ENCODE results near the gene PLXND1.
"Not testable (repeated sequence)": the region's sequence is repeated elsewhere in the genome, so short reads cannot be mapped to it uniquely, and the experiment has no call there.

Gene PLXND1

DNA sequence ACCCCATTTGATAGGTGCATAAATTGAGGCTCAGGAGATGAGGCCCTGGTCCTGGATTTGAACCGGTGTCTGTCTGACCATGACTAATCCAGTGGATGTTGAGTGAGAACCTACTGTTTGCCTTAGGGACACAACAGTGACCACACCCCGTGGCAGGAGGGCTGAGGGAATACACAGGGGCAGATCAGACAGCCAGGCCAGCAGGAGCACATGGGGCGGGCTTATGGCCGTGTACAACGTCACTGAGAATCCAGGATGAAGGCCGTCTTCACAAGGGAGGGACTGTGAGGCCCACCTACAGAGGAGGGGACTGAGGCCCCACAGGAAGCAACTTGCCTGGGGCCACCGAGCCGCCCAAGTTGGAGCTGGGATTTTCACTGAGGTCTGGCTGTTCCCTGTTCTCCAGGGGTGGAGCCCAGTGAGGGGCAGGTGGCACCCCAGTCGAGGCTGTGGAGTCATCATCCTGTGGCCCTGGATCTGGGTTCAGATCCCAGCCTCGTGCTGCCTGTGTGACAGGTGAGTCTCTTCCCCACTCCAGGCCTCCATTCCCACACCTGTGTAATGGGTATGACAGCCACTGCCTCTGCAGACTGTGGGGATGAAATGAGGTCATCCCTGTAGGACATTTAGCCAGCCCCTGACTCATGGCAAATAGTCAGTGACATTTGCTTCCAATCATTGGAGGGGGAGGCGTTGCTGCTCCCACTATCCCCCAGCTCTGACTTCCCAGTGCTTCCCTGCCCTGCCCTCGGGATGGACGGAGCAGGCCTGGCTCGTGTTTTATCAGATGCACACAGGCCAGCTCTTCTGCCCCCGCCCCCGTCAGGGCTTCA lies 6.3 kb upstream of the PLXND1 start:
- no peak for DNase-seq

DNA sequence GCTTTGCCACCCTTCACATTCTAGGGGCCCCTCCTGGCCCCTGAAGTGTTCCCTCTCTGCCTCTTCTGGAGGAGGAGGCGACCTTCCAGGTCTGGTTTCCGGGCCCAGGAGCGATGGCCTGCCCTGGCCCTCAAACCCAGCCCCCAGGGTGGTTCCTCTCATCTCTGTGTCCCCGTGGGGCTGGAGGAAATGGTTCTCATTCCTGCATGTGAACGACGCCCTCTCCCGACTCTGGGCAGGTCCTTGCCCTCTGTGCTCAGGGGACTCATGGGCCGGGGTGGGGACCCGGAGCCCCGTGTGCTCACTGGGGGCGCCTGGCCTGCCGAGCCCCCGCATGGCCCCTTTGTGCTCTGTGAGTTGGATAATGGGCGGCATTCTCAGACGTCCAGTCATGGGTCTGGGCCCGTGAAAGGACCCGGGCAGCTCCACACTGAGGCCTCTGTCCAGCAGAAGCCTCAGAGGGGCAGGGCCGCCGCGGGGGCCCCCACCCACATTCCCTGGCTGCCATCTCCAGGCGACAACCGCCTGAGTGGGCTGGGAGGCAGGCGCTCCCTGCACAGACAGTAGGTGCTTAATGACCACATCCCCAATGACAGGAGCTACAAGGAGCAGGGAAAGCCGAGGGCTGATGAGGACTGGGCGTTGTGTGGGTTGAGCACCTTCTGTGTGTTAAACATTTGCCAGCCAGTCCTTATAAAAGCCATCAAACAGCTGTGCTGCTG lies 5.5 kb upstream of the PLXND1 start:
- DNase-seq, result no peak

DNA sequence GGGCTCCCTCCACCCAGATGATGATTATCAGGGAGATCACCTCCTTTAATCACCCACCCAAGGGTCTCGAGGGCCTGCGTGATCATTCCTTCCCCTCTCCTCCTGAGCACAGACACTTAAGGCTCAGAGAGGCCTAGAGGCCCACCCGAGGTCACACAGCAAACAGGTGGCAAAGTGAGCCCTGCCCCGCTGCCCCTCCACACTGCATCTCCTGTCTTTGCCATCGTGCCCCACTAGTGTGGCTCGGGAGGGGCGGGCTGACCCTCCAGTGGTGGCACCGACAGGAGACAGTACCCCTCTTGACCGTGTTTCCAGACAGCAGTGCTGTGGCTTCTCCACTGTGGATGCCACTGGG lies 4.9 kb upstream of the PLXND1 start:
- DNase-seq, result no peak

DNA sequence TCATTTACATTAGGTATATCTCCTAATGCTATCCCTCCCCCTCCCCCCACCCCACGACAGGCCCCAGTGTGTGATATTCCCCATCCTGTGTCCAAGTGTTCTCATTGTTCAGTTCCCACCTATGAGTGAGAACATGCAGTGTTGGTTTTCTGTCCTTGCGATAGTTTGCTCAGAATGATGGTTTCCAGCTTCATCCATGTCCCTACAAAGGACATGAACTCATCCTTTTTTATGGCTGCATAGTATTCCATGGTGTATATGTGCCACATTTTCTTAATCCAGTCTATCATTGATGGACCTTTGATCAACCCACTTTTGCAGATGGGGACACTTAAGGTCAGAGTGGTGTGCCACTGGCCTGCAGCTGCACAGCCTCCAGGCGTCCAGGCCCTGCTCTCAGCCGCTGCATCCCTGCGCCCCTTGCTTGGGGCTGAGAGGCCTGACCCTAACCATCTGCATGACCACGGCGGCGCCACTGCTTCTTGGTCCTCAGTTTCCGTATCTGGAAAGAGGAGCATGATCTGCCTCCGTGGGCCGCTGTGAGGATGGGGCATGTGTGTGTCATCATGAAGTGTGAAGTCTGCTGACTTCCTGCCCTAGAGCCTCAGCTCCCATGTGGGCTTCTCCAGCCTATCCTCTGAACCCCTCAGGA lies 4.4 kb upstream of the PLXND1 start:
- not testable (repeated sequence) for DNase-seq

DNA sequence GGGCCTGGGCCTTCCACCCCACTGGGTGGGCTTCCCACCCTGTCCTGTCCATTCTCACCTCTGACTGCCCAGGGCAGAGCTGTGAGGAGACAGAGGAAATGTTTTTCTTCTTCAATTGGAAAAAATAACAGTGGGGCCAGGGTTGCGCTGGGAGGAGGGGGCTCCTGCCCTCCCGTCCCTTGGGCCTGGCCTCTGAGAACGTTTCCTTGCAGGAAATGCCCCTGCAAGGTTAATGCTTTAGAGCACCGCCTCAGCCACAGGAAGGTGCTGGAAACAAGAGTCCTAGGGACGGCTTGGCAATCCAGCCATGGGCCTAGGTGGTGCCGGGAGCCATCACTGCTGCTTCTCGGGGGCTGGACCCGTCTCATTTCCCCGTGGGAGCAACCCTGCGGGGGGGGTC lies 3.8 kb upstream of the PLXND1 start:
- DNase-seq, result no peak

DNA sequence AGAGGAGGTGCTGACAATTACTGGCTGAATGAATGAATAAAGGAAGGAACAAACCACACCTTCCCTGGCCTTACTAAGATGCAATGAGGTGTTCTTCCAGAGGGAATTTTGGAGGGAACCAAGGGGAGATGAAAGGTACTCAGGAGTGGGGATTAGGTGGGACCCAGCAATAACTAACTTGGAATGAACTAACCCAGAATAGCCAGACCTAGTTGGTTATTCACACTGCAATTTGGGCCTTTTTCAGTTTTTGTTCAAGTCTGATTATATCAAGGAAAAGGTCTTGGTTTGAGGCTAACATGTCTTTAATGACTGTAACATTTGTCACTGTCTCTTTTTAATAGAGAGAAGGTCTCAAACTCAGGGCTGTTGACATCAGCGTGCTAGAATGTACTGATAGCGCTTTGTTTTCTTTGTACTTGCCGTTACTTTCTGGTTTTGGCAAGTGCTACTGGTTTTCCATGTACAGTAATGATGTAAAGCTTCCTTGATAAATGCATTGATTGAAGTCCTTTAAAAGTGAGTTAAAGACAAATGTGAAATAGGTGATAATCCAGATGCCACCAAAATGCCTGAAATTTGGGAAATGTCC lies 3.2 kb upstream of the PLXND1 start:
- no peak for DNase-seq

DNA sequence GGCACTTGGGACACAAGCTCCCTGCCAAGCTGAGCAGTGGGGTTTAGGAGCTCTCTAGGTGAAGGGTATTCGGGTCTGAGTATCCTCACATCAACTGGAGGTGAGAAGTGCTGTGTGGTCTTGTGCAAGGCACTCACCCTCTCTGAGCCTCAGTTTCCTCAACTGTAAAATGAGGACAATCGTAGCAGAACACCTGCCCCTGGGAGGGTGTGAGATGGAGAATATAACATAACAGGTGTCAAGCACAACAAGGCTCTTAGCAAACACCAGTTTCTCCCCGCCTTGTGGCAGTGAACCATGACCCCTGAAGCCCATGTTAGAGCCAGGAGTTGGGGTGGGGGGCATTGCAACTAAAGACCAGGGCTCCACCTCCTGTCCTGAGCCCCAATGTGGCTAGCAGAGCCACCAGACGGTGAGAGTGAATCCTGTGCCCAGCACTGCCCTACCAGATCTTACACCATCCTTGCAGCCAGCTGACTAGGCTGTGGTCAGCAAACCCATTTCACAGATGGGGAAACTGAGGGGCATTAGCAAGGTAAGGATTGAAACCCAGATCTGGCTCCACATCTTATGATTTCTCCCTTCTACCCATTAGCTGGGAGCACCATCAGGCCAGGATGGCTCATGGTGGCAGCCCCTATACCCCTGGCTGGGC lies 2.6 kb upstream of the PLXND1 start:
- DNase-seq, result no peak

DNA sequence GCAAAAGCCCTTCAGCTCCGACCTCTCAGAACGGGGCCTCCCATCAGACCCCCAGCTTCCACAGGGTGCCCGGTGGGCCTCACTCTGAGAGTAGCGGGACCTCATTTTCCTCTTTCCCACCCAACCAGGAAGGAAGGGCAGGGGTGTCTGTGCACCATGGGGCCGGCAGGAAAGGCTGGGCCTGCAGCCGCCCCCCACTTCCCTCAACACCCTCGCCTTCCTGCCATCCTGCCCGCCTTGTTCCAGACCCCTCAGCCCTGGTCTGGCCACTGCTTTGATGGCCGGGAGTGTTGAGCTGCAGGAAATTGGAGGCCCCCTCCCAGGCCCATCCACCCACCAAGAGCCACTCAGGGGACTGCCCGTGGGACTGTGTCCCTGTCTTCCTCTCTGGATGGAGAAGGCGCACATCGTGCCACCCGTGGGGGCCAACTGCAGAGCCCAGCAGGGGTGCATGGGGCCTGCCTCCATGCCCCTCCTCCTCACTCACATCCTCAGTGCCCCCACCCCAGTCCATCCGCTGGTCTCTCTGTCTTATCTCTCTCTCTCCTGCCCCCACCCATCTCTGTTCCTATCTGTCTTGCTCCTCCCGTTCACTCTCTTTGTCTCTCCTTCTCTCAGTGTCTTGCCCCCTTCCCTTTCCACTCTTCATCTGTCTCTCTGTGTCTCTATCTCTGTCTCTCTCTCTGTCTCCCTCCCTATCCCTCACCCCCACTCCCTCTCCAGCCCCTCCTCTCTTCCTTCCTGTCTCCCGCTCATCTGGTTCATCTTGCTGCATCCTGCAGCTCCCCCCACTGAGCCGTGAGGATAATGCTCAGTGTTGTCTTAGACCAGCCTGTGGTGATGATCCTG lies 1.8 kb upstream of the PLXND1 start:
- DNase-seq, result no peak

DNA sequence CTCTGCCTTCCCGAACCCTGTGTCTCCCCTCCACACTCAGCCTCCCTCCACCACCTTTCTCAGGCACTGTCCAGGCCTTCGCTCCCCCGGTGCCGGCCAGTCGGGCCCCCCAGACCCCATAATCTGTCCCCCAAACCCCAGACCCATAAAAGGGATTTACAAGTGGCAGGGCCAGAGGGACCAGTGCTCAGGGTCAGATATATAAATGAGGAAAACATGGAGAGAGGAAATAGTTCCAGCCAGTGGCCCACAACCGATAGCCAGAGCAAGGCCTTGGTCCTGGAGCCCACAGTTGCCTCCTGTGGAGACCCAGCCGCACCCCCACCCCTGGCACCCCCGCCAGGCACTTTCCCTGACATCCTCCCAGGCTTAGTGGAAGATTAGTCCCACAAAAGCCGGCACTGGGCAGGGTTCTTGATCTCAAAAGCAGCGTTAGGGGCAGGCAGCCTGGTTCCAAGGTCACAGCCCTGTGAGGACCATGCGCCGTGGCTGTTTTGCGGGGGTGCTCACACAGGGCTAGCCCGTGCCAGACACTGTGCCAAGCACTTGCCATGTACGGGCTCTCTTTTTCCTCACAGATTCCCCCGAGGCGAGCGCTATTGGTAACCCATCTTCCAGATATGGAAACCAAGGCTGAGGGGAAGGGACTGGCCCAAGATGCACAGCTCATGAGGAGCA lies 1.1 kb upstream of the PLXND1 start:
- DNase-seq, result no peak

DNA sequence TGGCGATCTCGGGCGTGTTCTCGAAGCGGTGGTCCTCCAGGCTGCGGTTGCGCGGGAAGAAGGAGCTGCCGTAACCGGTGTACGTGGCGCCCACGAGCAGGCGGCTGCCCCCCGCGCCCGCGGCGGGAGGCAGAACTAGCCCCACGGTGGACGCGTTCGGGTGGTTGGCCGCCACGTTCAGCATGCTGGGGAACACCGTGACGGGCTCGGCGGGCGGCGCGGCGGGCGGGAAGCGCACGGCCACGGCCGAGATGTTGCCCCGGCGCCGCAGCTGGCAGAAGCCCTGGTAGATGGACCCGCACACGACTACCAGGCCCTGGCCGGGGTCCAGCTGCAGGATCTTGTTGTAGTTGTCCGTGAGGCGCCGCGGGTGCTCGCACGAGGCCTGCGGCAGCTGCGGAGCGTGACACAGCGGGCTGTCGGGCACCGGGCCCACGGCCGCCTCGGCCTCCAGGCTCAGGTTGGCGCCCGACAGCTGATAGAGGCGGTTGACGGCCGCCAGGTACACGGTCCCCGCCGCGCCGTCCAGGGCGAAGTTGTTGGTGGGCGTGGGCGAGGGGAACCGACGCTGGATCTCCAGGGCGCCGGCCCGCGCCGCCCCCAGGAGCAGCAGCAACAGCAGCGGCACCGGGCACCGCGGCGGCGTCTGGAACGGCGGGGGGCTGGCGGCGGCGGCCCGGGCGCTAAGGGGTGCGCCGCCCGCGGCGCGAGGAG lies 397 bp downstream of the PLXND1 start:
- no peak for DNase-seq

DNA sequence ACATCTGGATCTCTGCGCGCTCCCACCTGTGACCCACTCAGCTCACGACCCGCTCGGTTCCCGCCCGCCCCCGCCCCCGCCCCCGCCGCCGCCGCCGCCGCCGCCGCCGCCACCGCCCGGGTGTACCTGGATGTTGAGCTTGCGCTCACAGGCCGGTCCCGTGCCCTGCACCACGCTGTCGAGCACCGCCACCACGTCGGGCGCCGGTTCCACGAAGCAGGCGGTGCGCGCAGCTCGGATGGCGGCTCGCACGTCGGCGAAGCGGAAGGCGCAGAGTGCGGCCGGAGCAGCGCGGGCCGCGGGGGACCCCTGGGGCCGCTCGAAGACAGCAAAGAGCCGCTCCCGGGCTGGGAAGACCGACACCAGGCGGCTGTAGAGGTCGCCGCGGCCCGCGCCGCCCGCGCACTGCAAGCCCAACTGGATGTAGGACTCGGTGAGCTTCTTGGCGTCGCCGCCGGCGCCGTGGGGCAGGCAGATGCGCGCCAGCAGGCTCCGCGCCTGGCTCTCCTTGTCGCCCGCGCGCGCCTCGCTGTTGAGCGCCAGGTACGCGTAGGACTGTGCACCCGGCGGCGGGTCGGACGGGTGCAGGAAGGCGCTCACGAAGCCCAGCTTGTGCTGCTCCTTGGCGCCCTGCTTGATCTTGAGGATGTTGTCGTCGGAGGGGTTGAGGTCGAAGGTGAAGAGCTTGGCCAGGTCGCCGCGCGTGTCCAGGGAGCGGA lies 1.1 kb downstream of the PLXND1 start:
- peak; percentile 65 for DNase-seq

DNA sequence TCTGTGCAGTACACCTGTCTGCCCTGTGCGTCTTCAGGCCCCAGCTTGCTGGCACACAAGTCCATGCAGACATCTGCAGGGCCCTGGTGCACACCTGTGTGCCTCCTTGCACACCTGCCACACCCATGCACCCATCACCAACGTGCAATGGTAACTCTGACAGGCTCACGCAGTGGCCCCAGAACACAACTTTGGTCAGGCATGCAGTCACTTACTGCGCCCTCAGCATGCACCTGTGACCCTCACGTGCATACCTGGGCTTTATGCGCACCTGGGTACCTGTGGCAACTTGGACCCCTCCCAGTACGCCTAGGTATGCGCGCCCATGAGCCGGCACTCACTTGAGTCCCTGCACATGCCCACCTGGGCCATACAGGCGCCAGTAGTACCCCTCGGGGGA lies 1.7 kb downstream of the PLXND1 start:
- no peak for DNase-seq

DNA sequence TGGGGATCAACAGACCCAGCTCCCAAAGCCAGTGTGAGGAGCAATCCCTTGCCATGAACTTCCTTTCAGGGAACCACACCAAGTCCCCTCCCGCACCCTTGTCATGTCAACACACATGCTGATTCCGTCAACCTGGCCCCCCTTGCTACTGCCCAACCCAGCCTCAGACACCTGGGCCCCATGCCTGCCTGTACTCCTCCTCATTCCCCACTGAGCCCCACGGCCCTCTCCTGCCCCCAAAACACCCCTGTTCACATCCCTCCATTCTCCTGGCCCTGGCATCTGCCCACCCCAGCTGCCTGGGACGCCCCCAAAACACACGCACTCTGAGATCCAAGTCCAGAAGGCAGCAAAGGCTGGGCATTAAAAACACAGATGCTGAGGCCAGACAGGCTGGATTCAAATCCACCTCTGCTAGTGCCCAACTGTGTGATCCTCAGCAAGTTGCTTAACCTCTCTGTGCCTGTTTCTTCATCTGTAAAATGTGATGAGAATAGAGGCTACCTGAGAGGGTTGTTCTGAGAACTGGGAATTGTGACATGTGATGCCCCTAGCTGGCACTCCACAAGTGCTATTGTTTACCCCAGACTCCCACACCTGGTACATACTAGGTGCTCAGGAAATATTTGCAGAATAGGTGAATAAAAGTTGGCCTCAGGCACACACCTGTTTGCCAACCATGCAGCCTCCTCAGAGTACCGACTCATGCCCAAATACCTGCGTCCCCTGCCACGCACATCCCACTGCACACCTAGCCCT lies 2.3 kb downstream of the PLXND1 start:
- DNase-seq, result no peak

DNA sequence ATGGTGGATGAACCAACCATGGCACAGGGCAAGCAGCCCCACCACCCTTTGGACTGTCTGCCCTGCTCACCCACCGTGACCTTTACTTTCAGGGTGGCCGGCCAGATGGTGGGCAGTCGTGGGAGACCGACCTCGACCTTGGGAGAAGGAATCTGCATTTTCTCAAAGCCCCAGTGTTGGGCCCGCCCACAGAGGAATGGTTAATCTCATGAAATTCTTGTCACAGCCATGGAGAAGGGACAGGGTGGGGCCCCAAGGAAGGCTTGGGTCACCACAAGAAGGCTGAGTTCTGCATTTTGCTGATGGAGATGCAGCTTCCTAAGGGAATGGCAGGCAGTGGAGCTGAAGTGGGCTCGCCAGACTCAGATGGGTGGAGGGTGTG lies 2.9 kb downstream of the PLXND1 start:
- DNase-seq, result no peak

DNA sequence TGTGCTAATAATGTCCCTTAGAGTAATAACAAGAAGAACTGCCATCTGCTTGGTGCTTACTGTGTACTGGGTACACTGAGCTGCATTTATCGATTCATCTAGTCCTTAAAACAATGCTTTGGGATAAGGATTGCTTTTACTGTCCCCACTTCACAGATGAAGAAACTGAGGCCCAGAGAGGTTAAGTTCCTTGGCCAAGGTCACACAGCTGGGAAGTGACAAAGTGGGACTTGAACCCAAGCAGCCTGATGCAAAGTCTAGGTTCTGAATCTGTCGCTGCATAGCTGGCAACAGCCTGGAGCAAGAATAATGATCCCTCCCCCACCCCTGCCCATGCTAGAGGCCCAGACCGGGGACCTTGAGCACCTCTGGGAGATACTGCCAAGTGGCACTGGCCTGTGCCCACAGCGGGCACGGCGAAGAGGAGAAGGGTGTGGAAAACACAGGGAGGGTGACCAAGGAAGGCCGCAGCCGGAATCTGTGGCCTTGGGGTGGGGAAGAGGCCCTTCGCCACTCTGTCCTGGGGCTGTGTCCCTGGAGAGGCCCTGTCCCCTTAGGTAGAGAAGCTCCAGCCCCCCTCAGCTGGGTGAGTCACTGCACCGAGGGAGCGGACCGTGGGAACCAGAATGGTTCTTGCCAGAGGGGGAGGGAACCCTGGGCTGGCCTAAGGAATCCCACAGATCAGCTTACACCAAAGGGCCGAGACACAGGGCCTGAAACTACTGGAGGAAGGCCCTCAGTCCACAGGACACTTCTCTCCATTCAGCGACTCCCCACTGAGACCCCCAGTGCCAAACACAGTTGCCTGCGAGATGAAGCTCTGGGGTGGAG lies 3.5 kb downstream of the PLXND1 start:
- no peak for DNase-seq

DNA sequence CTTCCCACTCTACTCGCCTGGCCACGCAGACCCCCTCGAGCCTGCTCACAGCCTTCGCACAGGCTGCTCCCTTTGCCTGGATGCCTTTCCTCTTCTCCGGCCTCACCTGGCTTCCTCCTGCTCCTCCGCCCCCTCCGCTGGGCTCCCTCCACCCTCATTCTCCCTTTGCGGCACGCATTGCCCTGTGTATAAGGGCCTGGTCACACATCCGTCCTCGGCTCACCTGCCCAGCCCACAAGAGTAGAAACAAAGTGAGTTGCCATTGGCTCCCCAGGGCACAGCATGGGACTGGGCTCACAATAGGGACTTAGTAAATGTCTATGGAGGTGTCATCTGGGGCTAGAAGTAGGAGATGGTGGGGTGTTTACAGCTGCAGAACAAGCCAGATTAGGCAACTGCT lies 4.2 kb downstream of the PLXND1 start:
- DNase-seq, result no peak

DNA sequence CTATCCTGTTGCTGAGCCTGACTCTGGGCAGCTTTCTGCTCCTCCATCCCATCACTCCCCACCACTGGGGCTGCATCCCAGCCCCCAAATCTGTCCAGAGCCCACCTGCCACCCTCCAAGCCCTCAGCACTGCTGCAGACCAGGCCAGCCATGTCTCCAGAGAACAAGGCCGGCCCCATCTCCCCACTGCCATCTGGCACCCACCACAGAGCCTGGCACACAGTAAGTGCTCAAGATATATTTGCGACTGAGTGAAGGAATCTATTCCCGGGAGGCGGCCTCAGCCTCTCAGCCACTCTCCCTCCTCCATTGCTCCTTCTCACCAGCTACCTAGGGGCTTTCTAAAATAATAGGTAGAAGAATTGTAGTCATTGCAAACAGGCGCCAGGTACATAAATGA lies 4.8 kb downstream of the PLXND1 start:
- DNase-seq, result no peak

DNA sequence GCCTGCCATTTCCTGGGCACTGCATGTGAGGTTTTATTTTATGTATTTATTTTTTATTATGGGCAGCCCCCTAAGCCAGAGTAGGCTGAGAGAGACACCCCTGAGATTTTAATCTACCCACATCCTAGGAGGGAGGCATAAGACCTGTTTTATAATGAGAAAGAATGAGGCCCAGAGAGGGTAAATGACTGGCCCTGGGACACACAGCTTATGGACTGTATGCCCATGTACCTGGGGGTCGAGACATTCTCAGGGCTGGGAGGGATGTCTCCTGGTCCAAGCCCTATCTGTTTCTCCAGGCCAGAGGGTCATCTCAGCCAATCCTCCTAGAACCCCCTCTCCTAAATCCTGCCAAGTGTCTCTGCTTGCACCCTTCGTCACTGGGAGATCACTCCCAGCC lies 6.1 kb downstream of the PLXND1 start:
- DNase-seq, result no peak

DNA sequence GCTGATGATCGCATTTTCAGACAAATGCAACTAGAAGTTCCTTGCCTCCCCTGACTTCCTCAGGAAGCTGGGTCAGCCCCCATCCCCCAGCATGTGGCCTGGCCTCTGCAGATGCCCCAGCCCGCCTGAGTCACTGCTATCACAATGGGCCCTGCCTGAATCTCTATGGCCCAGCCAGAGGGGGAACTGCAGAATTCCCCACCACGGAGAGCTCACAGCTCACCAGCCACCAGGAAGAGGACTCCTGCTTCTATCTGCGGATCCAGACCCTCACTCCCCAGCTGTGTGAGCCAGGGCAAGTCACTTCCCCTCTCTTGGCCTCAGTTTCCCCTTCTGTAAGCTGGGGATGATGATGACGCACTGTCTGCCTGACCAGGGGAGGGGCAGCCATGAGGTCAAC lies 6.9 kb downstream of the PLXND1 start:
- no peak for DNase-seq

All from activated T-cell treated with anti-CD3 and anti-CD28 coated beads, Interleukin-2, amount 50 U/mL, for 1 hour (primary cell).